ENCODE measurements around the gene THAP4.
"Not testable (repeated sequence)": the region's sequence is repeated elsewhere in the genome, so short reads cannot be mapped to it uniquely, and the experiment has no call there.

THAP4 gene

GRCh38 chr2:241579281-241579680 lies 57.7 kb downstream of the THAP4 start:
- no peak for DNase-seq

GRCh38 chr2:241577413-241578122 lies 59.4 kb downstream of the THAP4 start:
- no peak for DNase-seq

- no peak for DNase-seq
These were observed 60.7 kb downstream of the THAP4 start for GRCh38 chr2:241576293-241576654.

- no peak for DNase-seq
These were observed 61.2 kb downstream of the THAP4 start for GRCh38 chr2:241575624-241576292.

GRCh38 chr2:241574911-241575623 lies 61.9 kb downstream of the THAP4 start:
- DNase-seq, result no peak

GRCh38 chr2:241573741-241574140 lies 63.2 kb downstream of the THAP4 start:
- no peak for DNase-seq

GRCh38 chr2:241572915-241573651 lies 63.9 kb downstream of the THAP4 start:
- DNase-seq, result not testable (repeated sequence)

- no peak for DNase-seq
These were observed 64.9 kb downstream of the THAP4 start for GRCh38 chr2:241571821-241572620.

GRCh38 chr2:241570961-241571581 lies 65.9 kb downstream of the THAP4 start:
- DNase-seq, result no peak

GRCh38 chr2:241569831-241570281 lies 67.1 kb downstream of the THAP4 start:
- no peak for DNase-seq

GRCh38 chr2:241568726-241569125 lies 68.2 kb downstream of the THAP4 start:
- DNase-seq, result no peak

- no peak for DNase-seq
These were observed 69.2 kb downstream of the THAP4 start for GRCh38 chr2:241567776-241568175.

- not testable (repeated sequence) for DNase-seq
These were observed 69.7 kb downstream of the THAP4 start for GRCh38 chr2:241567266-241567665.

GRCh38 chr2:241566468-241566867 lies 70.5 kb downstream of the THAP4 start:
- DNase-seq, result no peak

GRCh38 chr2:241566021-241566420 lies 70.9 kb downstream of the THAP4 start:
- DNase-seq, result not testable (repeated sequence)

GRCh38 chr2:241565411-241565810 lies 71.5 kb downstream of the THAP4 start:
- DNase-seq, result no peak

- no peak for DNase-seq
These were observed 72.2 kb downstream of the THAP4 start for GRCh38 chr2:241564596-241565410.

- DNase-seq, result no peak
These were observed 72.9 kb downstream of the THAP4 start for GRCh38 chr2:241563981-241564595.

GRCh38 chr2:241563571-241563980 lies 73.4 kb downstream of the THAP4 start:
- no peak for DNase-seq

- no peak for DNase-seq
These were observed 73.9 kb downstream of the THAP4 start for GRCh38 chr2:241563031-241563507.
